Kidney tubule cell (primary cell): Measurements from ENCODE around the gene TREM2.
"Not testable (repeated sequence)": the region's sequence is repeated elsewhere in the genome, so short reads cannot be mapped to it uniquely, and the experiment has no call there.

Source experiments
- DNase-seq: peaks from one replicate; pipeline ENCODE4 v3.0.0-alpha.2; 2018; ENCODE audit warnings: low spot score

The TREM2 gene

GRCh38 chr6:41153992-41154625, 8.8 kb downstream of the TREM2 start, which contains the start of gene TREML1:
TSS of gene TREML1 (minus strand) at chr6:41154347. CDS start at chr6:41154288, 59 bp downstream.
- DNase-seq = no peak

GRCh38 chr6:41153451-41153850, 9.5 kb downstream of the TREM2 start:
- no peak for DNase-seq

- DNase-seq = no peak
Measured at GRCh38 chr6:41150671-41151070, 12.2 kb downstream of the TREM2 start.

- no peak for DNase-seq
Measured at GRCh38 chr6:41147917-41148316, 15.0 kb downstream of the TREM2 start.

- DNase-seq = no peak
Measured at GRCh38 chr6:41136911-41137310, 26.0 kb downstream of the TREM2 start.

- DNase-seq = no peak
Measured at GRCh38 chr6:41135062-41135832, 27.7 kb downstream of the TREM2 start.

GRCh38 chr6:41132254-41132653, 30.7 kb downstream of the TREM2 start:
- DNase-seq = no peak

GRCh38 chr6:41125282-41125681, 37.6 kb downstream of the TREM2 start:
- no peak for DNase-seq

GRCh38 chr6:41122918-41123317, 40.0 kb downstream of the TREM2 start:
- no peak for DNase-seq

- peak; percentile 27 for DNase-seq
Measured at GRCh38 chr6:41122373-41122772, 40.5 kb downstream of the TREM2 start.

GRCh38 chr6:41120058-41120457, 42.9 kb downstream of the TREM2 start:
- DNase-seq = no peak

GRCh38 chr6:41119508-41119907, 43.4 kb downstream of the TREM2 start:
- DNase-seq = no peak

- not testable (repeated sequence) for DNase-seq
Measured at GRCh38 chr6:41115027-41115426, 47.9 kb downstream of the TREM2 start.

GRCh38 chr6:41111017-41111416, 51.9 kb downstream of the TREM2 start:
- no peak for DNase-seq
